H9 (cell line): ENCODE data around the gene SPEN. TPM values are rescaled to one million over a fixed set of nuclear protein-coding genes. Genes with fewer than 3 reads are reported as not detected.
A peak's percentile ranks its signal among the peaks of the same experiment; 100 is the strongest.

Source experiments
- DNase-seq: peaks from one replicate; pipeline ENCODE4 v3.0.0-alpha.2; 2017
- H2AFZ ChIP-seq: one replicate; pipeline ENCODE4 v1.6.1; 2013; ENCODE audit warnings: mild to moderate bottlenecking, low read length, control low read depth, moderate library complexity
- H2AK5ac ChIP-seq: 2 replicates; pipeline ENCODE4 v1.6.1; 2013; ENCODE audit warnings: low read length, control low read depth, mixed read lengths; ENCODE audit not compliant: insufficient read length
- H2BK120ac ChIP-seq: one replicate; pipeline ENCODE4 v1.6.1; 2013; ENCODE audit warnings: low read depth, mild to moderate bottlenecking, low read length, control low read depth, inconsistent platforms; ENCODE audit not compliant: poor library complexity, severe bottlenecking
- H2BK12ac ChIP-seq: 2 replicates; pipeline ENCODE4 v1.6.1; 2013; ENCODE audit warnings: low read length, control low read depth, mixed read lengths, low read depth; ENCODE audit not compliant: insufficient read length
- H2BK15ac ChIP-seq: 2 replicates; pipeline ENCODE4 v1.6.1; 2013; ENCODE audit warnings: low read depth, low read length, control low read depth
- H2BK20ac ChIP-seq: one replicate; pipeline ENCODE4 v1.6.1; 2013; ENCODE audit warnings: low read depth, mild to moderate bottlenecking, low read length, control low read depth, inconsistent platforms; ENCODE audit not compliant: poor library complexity, severe bottlenecking
- H2BK5ac ChIP-seq: 2 replicates; pipeline ENCODE4 v1.6.1; 2013; ENCODE audit warnings: low read length, control low read depth, mixed read lengths; ENCODE audit not compliant: insufficient read length
- H3K14ac ChIP-seq: 2 replicates; pipeline ENCODE4 v1.6.1; 2013; ENCODE audit warnings: low read length, control low read depth; ENCODE audit not compliant: insufficient read depth
- H3K18ac ChIP-seq: 2 replicates; pipeline ENCODE4 v1.6.1; 2013; ENCODE audit warnings: low read depth, mild to moderate bottlenecking, mixed read lengths, low read length, control low read depth; ENCODE audit not compliant: insufficient read length
- H3K23ac ChIP-seq: 2 replicates; pipeline ENCODE4 v1.6.1; 2013; ENCODE audit warnings: low read length, control low read depth, mixed read lengths, low read depth; ENCODE audit not compliant: insufficient read length
- H3K23me2 ChIP-seq: 2 replicates; pipeline ENCODE4 v1.6.1; 2013; ENCODE audit warnings: low read depth, mild to moderate bottlenecking, mixed read lengths, low read length, control low read depth; ENCODE audit not compliant: insufficient read length, poor library complexity, severe bottlenecking
- H3K27ac ChIP-seq: 2 replicates; pipeline ENCODE4 v1.5.1; 2013; ENCODE audit warnings: low read length, control low read depth, mixed read lengths, low read depth; ENCODE audit not compliant: insufficient read length
- H3K27me3 ChIP-seq: 2 replicates; pipeline ENCODE4 v1.6.1; 2013; ENCODE audit warnings: low read length, control low read depth, inconsistent platforms; ENCODE audit not compliant: insufficient read depth
- H3K4ac ChIP-seq: 2 replicates; pipeline ENCODE4 v1.6.1; 2013; ENCODE audit warnings: low read depth, mild to moderate bottlenecking, control low read depth, inconsistent platforms, low read length, moderate library complexity
- H3K4me1 ChIP-seq: 2 replicates; pipeline ENCODE4 v1.6.1; 2013; ENCODE audit warnings: low read length, control low read depth, inconsistent platforms; ENCODE audit not compliant: insufficient read depth
- H3K4me2 ChIP-seq: 2 replicates; pipeline ENCODE4 v1.6.1; 2013; ENCODE audit warnings: low read length, control low read depth, mixed read lengths; ENCODE audit not compliant: insufficient read length, insufficient read depth
- H3K56ac ChIP-seq: 2 replicates; pipeline ENCODE4 v1.6.1; 2013; ENCODE audit warnings: low read depth, mild to moderate bottlenecking, mixed read lengths, low read length, control low read depth; ENCODE audit not compliant: insufficient read length
- H3K79me1 ChIP-seq: 2 replicates; pipeline ENCODE4 v1.6.1; 2013; ENCODE audit warnings: low read depth, mild to moderate bottlenecking, moderate library complexity, low read length, control low read depth, inconsistent platforms; ENCODE audit not compliant: insufficient read depth, poor library complexity, severe bottlenecking
- H3K79me2 ChIP-seq: 2 replicates; pipeline ENCODE4 v1.6.1; 2013; ENCODE audit warnings: low read length, control low read depth, inconsistent platforms; ENCODE audit not compliant: insufficient read depth
- H3K9ac ChIP-seq: 2 replicates; pipeline ENCODE4 v1.6.1; 2013; ENCODE audit warnings: low read length, control low read depth, mixed read lengths; ENCODE audit not compliant: insufficient read length; ENCODE audit errors: extremely low read depth
- H3K9me3 ChIP-seq: one replicate; pipeline ENCODE4 v1.6.1; 2013; ENCODE audit warnings: low read depth, low read length, inconsistent platforms; ENCODE audit not compliant: control insufficient read depth
- H3T11ph ChIP-seq: one replicate; pipeline ENCODE4 v1.6.1; 2013; ENCODE audit warnings: mild to moderate bottlenecking, low read length, control low read depth, inconsistent platforms
- H4K20me1 ChIP-seq: one replicate; pipeline ENCODE4 v1.6.1; 2013; ENCODE audit not compliant: control insufficient read depth, insufficient read length, insufficient read depth
- H4K5ac ChIP-seq: 2 replicates; pipeline ENCODE4 v1.6.1; 2013; ENCODE audit warnings: low read depth, mild to moderate bottlenecking, mixed read lengths, low read length, control low read depth; ENCODE audit not compliant: insufficient read length
- H4K8ac ChIP-seq: replicated peaks from 2 replicates; pipeline ENCODE4 v1.6.1; 2013; ENCODE audit warnings: low read length, control low read depth, mixed read lengths, low read depth; ENCODE audit not compliant: insufficient read length
- H4K91ac ChIP-seq: 2 replicates; pipeline ENCODE4 v1.6.1; 2013; ENCODE audit warnings: low read depth, mild to moderate bottlenecking, moderate library complexity, mixed read lengths, low read length, control low read depth; ENCODE audit not compliant: insufficient read length
- H3K27ac Mint-ChIP-seq, 3 experiments: 2 replicates in 2 of 3; 3 replicates in 1 of 3; pipeline ENCODE4 v1.8.0; 2020 to 2021; ENCODE audit warnings: mixed read lengths in 3 of 3, mild to moderate bottlenecking in 1 of 3, moderate library complexity in 1 of 3
- H3K27me3 Mint-ChIP-seq: 2 replicates; pipeline ENCODE4 v1.8.0; 2021; ENCODE audit warnings: low read depth, mild to moderate bottlenecking, moderate library complexity, mixed read lengths
- H3K36me3 Mint-ChIP-seq, 3 experiments: 2 replicates in 2 of 3; 3 replicates in 1 of 3; pipeline ENCODE4 v1.8.0; 2020 to 2021; ENCODE audit warnings: low read depth in 3 of 3, mixed read lengths in 3 of 3; ENCODE audit not compliant: insufficient read depth in 1 of 3
- H3K4me1 Mint-ChIP-seq, 2 experiments: 2 replicates each; pipeline ENCODE4 v1.8.0; 2020; ENCODE audit warnings: mixed read lengths in 2 of 2
- H3K4me3 Mint-ChIP-seq, 2 experiments: 2 replicates in 1 of 2; 3 replicates in 1 of 2; pipeline ENCODE4 v1.8.0; 2020 to 2021; ENCODE audit warnings: mild to moderate bottlenecking in 2 of 2, mixed read lengths in 2 of 2, moderate library complexity in 1 of 2
- H3K9me3 Mint-ChIP-seq, 2 experiments: 2 replicates in 1 of 2; 3 replicates in 1 of 2; pipeline ENCODE4 v1.8.0; 2020; ENCODE audit warnings: mild to moderate bottlenecking in 2 of 2, mixed read lengths in 2 of 2, moderate library complexity in 1 of 2
- WGBS: extraction: QIAGEN DNeasy Blood & Tissue Kit; methylation state at CpG from one replicate; pipeline ENCODE4 v1.1.7; 2013; ENCODE audit warnings: missing lambda C conversion rate, low lambda C conversion rate, mixed read lengths; ENCODE audit not compliant: insufficient read length; ENCODE audit errors: extremely low coverage; 5-methylcytosine and 5-hydroxymethylcytosine counted together
- total RNA-seq: library from RNA; stranded (reverse); gene quantifications from 2 replicates; pipeline ENCODE4 v1.2.1, GENCODE V29; 2021
- TF ChIP-seq, protein P1 (sequence below): fragments of 200-600 bp; sonication (generic); conservative IDR thresholded peaks from 3 replicates; pipeline ENCODE4 v1.8.0; 2021; ENCODE audit warnings: antibody characterized with exemption, mild to moderate bottlenecking

Gene SPEN
- total RNA-seq, 1 experiment from 2014 or later, result 59.6 TPM

DNA sequence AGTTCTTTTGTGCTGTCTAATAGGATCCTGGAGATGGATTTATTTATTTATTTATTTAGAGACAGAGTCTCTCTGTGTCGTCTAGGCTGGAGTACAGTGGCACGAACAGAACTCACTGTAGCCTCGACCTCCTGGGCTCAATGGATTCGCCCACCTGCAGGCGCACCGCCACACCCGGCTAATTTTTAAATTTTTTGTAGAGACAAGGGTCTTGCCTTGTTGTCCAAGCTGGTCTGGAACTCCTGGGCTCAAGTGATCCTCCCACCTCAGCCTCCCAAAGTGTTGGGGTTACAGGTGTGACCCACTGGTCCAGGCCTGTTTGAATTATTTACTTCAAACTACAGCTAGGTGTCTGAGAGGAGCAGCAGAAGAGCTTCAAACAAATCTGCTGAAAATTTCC is 9.6 kb upstream of the SPEN start:
- Histone ChIP-seq H3K23me2 (peaks cover 14% of the 10 kb centered on the region), H3K14ac (no peak overlapping the region), H3K4me1 (no peaks in the 10 kb centered on the region; the same call in 1 of the 2 replicates), H3K4ac (no peak overlapping the region), H4K91ac (no peak overlapping the region), H2BK120ac (no peak overlapping the region), H2BK12ac (no peak overlapping the region), H3K23ac (no peak overlapping the region), H4K5ac (no peak overlapping the region), H3K27ac (no peak overlapping the region), H4K20me1 (no peaks in the 10 kb centered on the region), H2BK20ac (no peak overlapping the region), H2AK5ac (no peak overlapping the region), H3K18ac (no peak overlapping the region), H3K79me1 (no peaks in the 10 kb centered on the region), H2BK5ac (no peak overlapping the region), H3T11ph (no peak overlapping the region), H3K9ac (no peak overlapping the region), H2BK15ac (no peak overlapping the region), H3K4me2 (no peak overlapping the region), H3K79me2 (no peaks in the 10 kb centered on the region), H3K9me3 (no peaks in the 10 kb centered on the region), H4K8ac (no peak overlapping the region), H3K56ac (no peak overlapping the region), H2AFZ (no peak overlapping the region), H3K27me3 (no peaks in the 10 kb centered on the region)
- TF ChIP-seq, protein P1, sequence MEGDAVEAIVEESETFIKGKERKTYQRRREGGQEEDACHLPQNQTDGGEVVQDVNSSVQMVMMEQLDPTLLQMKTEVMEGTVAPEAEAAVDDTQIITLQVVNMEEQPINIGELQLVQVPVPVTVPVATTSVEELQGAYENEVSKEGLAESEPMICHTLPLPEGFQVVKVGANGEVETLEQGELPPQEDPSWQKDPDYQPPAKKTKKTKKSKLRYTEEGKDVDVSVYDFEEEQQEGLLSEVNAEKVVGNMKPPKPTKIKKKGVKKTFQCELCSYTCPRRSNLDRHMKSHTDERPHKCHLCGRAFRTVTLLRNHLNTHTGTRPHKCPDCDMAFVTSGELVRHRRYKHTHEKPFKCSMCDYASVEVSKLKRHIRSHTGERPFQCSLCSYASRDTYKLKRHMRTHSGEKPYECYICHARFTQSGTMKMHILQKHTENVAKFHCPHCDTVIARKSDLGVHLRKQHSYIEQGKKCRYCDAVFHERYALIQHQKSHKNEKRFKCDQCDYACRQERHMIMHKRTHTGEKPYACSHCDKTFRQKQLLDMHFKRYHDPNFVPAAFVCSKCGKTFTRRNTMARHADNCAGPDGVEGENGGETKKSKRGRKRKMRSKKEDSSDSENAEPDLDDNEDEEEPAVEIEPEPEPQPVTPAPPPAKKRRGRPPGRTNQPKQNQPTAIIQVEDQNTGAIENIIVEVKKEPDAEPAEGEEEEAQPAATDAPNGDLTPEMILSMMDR, result no peak
- no peak for DNase-seq
- peaks cover 2 to 3% (median 2%) of the 10 kb centered on the region in 3 experiments; a peak in 1 of 7 replicates for H3K36me3 Mint-ChIP-seq
- H3K27ac Mint-ChIP-seq, result peak overlapping the region in 1 of 3 experiments; percentile 26; a peak in 1 of 7 replicates
- H3K4me3 Mint-ChIP-seq, result no peak overlapping the region
- H3K9me3 Mint-ChIP-seq, result no peaks in the 10 kb centered on the region
- no peaks in the 10 kb centered on the region for H3K27me3 Mint-ChIP-seq
- H3K4me1 Mint-ChIP-seq, result peaks cover 11 to 15% of the 10 kb centered on the region in 2 experiments
- no CpG with 5 or more reads among the region's 7 CpGs for WGBS
